LNCAP (cell line): ENCODE measurements around the gene RUFY2.

Experiments
- CTCF ChIP-seq: fragments of 450-650 bp; IDR thresholded peaks from 2 replicates; pipeline ENCODE4 v1.5.1; 2017; ENCODE audit warnings: mild to moderate bottlenecking

The RUFY2 gene

GRCh38 chr10:68330852-68331454, 76.1 kb downstream of the RUFY2 start:
- TF ChIP-seq CTCF, result no peak

- no peak for TF ChIP-seq CTCF
Measured at GRCh38 chr10:68329506-68329861, 77.6 kb downstream of the RUFY2 start.

GRCh38 chr10:68327889-68328786, 78.9 kb downstream of the RUFY2 start:
- TF ChIP-seq CTCF, result no peak

GRCh38 chr10:68318331-68319059, 88.6 kb downstream of the RUFY2 start:
- TF ChIP-seq CTCF, result no peak

- no peak for TF ChIP-seq CTCF
Measured at GRCh38 chr10:68315582-68315981, 91.5 kb downstream of the RUFY2 start.

GRCh38 chr10:68310531-68310930, 96.5 kb downstream of the RUFY2 start:
- no peak for TF ChIP-seq CTCF

GRCh38 chr10:68305854-68306253, 101.2 kb downstream of the RUFY2 start:
- no peak for TF ChIP-seq CTCF
